A549 treated with RU486 at 1 μM for 4 hours (cell line): Measurements from ENCODE around the gene OLAH. TPM values are rescaled to one million over a fixed set of nuclear protein-coding genes. Genes with fewer than 3 reads are reported as not detected.

Source experiments
- total RNA-seq: library from RNA; stranded (reverse); fragments of 200-300 nt; extraction: Qiagen RNA extraction; gene quantifications from 5 replicates; pipeline ENCODE4 v1.2.3, GENCODE V29; 2022; ENCODE audit warnings: low read depth

Gene OLAH
- total RNA-seq, result 0.05 TPM in 1 of 5 replicates, not detected in the others

DNA sequence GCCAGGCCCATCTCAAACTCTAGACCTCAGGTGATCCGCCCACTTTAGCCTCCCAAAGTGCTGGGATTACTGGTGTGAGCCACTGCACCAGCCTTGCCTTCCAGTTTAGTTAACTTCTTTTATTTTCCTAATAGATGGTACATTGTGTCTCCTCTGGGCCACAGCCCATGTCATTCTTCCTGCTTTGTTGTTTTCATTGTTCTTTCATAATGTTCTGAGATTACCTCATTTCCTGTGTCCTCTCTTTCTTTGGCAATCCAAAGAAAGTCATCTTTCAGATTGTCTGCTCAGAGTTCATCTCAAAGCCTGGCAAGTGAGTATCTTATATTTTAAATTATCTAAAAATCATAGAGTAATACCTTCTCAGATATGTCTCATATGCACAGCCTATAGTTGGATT is at the start of gene OLAH:
Gene OLAH (plus strand): TSS at position 270 of the 400 bp plus-strand sequence. CDS start 3,346 bp downstream, outside the sequence.

DNA sequence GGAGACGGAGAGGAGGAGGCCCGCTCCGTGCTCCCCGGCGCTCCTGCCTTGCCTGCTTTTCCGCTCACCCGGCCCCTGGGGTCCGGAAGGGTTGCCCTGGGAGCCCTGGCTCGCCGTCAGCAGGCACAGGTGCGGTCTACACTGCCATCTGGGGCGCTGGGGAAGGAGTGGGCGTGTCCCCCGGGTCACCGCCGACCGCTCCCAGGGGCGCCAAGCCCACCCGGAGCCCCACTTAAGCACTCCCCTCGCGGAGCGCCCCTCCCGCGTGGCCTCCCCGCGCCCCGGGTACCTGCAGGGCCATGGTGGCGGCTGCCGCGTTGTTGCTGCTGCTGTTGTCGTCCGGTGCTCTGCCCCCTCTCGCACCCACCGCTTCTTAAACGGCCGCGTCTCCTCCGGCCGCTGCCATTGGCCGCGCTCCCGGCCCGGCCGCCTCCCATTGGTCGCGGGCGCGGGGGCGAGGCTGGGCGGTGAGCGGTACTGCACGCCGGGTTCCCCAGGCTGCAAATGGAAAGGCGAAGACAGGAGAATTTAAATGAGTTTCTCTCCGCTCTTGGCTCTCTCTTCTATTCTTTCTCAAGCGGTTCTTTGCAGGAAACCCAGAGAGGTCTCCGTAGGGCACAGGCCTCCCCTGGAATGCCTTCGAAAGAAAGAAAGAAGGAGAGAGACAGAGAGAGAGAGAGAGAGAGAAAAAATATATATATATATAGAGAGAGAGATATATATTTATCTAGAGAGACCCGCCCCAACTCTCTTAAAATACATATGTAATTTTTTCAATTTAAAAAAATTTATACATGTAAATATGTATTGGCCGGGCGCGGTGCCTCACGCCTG is 44.9 kb downstream of the OLAH start, which contains the start of gene ACBD7:
Gene ACBD7 (minus strand): TSS at position 349 of the 834 bp plus-strand sequence. CDS start 48 bp downstream, at position 301.

DNA sequence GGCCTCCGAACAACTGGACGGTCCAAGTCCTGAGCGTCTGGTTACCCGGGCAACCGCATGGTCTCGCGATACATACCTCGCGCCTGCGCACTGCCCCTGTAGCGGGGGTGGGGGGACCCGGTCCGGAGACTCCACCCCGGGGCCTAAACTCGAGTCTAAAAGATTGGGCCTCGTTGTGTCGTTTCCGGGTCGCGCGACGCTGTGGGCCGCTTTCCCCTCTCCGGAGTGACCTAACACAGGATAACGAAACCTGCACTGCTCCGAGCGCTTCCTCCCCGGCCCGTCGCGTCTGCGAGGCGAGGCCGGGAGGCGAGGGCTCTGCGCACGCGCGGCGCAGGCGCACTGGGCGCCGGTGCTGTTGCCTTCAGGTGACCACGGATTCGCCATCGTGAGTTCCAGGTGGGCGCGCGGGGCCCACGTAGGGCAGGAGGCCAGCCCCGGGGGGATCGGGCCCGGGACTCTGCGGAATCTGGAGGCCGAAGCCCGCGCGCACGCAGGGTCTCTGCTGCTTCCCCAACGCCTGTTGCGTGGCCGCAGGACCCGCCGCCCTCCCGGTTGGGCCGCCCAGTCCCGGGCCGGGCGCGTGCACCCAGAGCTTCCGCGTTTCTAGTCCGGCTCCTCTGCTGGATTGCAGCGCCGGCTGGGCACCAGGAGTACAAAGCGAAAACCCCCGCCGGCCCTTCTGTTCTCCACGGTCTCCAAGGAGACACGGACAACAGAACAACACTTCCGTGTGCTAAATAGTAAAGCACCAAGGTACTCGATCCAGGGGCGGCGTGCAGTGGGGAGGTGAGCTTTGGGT is 53.5 kb downstream of the OLAH start, which contains the start of gene RPP38:
Gene RPP38 (plus strand): TSS at position 345 of the 802 bp plus-strand sequence. CDS start 5,960 bp downstream, outside the sequence.

Other genes starting within 250 kb of the OLAH start
- 0.28 to 1.1 TPM (median 0.88 TPM) in 5 replicates for gene CDNF, start 205.9 kb upstream of the OLAH start, total RNA-seq
- 35.1 to 52.4 TPM (median 46.0 TPM) in 5 replicates for gene HSPA14, start 205.6 kb upstream of the OLAH start, total RNA-seq
- gene MSANTD7, start 205.6 kb upstream of the OLAH start, total RNA-seq, result 9.6 to 14.9 TPM (median 13.0 TPM) in 5 replicates
- 11.1 to 22.6 TPM (median 21.9 TPM) in 5 replicates for gene SUV39H2, start 165.1 kb upstream of the OLAH start, total RNA-seq
- gene DCLRE1C, start 89.8 kb upstream of the OLAH start, total RNA-seq, result 5.3 to 6.5 TPM (median 5.7 TPM) in 5 replicates
- gene MEIG1, start 84.6 kb upstream of the OLAH start, total RNA-seq, result 0.69 to 2.5 TPM (median 1.1 TPM) in 5 replicates
- 0.68 to 1.3 TPM (median 0.87 TPM) in 5 replicates for gene ACBD7, start 44.8 kb downstream of the OLAH start, total RNA-seq
- 34.6 to 40.5 TPM (median 36.0 TPM) in 5 replicates for gene RPP38, start 53.4 kb downstream of the OLAH start, total RNA-seq
- gene NMT2, start 124.8 kb downstream of the OLAH start, total RNA-seq, result 22.7 to 31.2 TPM (median 27.3 TPM) in 5 replicates